ENCODE data around the gene FMN2.

The FMN2 gene

GRCh38 chr1:240114222-240114621, 22.5 kb downstream of the FMN2 start:
- 78 to 80% methylated on average over 1 of the region's 1 CpG for WGBS, 2 experiments (ENCODE audit: insufficient coverage in 2 of 2)
- Histone ChIP-seq H3K4me3 (ENCODE audit: extremely low read depth, insufficient read depth, low read length, poor library complexity, severe bottlenecking) (no peak overlapping the region), H3K27ac (ENCODE audit: low read depth, low read length, severe bottlenecking) (no peak overlapping the region), H3K4me1 (ENCODE audit: control insufficient read depth, insufficient read depth, low read length, poor library complexity, severe bottlenecking) (no peaks in the 10 kb centered on the region), H3K9me3 (ENCODE audit: control insufficient read depth, low read length) (no peaks in the 10 kb centered on the region), H3K36me3 (ENCODE audit: control insufficient read depth, insufficient read depth, low read length) (no peaks in the 10 kb centered on the region)

- 76 to 89% methylated on average over 3 to 5 of the region's 6 CpGs for WGBS, 2 experiments (ENCODE audit: insufficient coverage in 2 of 2)
- Histone ChIP-seq H3K9me3 (ENCODE audit: control insufficient read depth, low read length) (no peaks in the 10 kb centered on the region), H3K4me1 (ENCODE audit: control insufficient read depth, insufficient read depth, low read length, poor library complexity, severe bottlenecking) (no peaks in the 10 kb centered on the region), H3K4me3 (ENCODE audit: extremely low read depth, insufficient read depth, low read length, poor library complexity, severe bottlenecking) (no peak overlapping the region), H3K27ac (ENCODE audit: low read depth, low read length, severe bottlenecking) (no peak overlapping the region), H3K36me3 (ENCODE audit: control insufficient read depth, insufficient read depth, low read length) (no peaks in the 10 kb centered on the region)
These were observed 24.1 kb downstream of the FMN2 start for GRCh38 chr1:240115831-240116230.

DNA sequence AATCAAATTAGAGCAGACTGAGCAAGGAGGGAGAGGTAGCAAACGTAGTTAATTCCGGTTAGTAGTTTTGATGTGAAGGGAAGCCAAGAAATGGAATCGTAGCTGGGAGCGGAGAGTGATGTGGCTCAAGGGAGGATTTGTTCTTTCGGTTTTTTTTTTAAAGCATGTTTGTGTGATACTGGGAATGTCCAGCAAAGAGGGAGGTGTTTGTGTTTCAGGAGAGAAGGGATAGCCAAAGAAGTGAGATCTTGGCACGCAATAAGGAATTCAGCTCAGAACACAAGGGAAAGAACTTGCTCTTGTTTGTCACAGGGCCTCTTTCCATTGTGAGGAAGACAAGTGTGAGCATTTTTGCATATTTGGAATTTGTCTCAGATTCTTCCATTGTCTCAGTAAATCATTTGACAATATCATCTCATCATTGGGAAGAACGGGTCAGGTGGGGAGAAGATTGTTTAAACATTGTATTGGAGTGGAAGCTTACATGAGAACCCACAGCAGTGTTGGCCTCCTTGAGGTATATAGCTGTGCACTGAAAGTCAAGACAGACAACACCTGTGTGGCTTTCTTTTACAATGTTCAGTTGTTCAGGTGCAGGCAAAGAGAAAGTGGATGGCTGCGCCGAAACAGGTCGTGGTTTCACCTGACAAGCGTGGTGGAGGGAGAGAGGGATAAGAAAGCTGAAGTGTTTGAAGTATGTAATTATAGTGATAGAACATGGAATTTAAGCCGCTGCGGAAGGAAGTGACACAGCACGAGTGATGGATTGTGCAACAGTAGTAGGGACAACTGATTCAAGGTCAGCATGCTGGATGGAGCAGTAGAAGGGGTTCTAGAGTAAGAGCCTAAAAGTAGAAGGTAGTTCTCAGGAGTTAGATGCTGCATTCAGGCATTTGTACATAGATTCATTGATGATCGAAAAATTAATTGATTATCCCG, 25.4 kb downstream of the FMN2 start:
- Histone ChIP-seq H3K4me1 (ENCODE audit: control insufficient read depth, insufficient read depth, low read length, poor library complexity, severe bottlenecking) (no peaks in the 10 kb centered on the region), H3K9me3 (ENCODE audit: control insufficient read depth, low read length) (no peaks in the 10 kb centered on the region), H3K4me3 (ENCODE audit: extremely low read depth, insufficient read depth, low read length, poor library complexity, severe bottlenecking) (no peak overlapping the region), H3K27ac (ENCODE audit: low read depth, low read length, severe bottlenecking) (no peak overlapping the region), H3K36me3 (ENCODE audit: control insufficient read depth, insufficient read depth, low read length) (no peaks in the 10 kb centered on the region)
- 93 to 95% methylated on average over 15 of the region's 16 CpGs for WGBS, 2 experiments (ENCODE audit: insufficient coverage in 2 of 2)

DNA sequence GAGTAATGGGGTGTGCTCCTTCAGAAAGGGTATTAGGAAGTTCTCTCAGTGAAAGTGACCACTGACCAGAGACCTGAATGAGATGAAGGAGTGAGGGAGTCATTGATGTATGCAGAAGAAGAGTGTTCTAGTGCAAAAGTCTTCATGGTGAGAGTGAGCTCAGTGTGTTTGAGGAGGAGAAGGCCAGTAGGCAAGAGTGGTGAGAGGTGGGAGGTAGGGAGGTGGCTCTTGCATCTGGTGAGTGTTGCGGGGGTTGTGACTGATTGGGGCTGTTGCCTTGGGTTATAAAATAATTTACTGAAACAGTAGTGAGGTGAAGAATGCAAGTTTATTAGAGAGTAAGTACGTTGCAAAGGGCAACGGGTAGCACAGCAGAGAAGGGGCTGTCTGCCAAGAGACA, 26.2 kb downstream of the FMN2 start:
- 83 to 92% methylated on average over 3 of the region's 3 CpGs for WGBS, 2 experiments (ENCODE audit: insufficient coverage in 2 of 2)
- Histone ChIP-seq H3K36me3 (ENCODE audit: control insufficient read depth, insufficient read depth, low read length) (no peaks in the 10 kb centered on the region), H3K9me3 (ENCODE audit: control insufficient read depth, low read length) (no peaks in the 10 kb centered on the region), H3K4me3 (ENCODE audit: extremely low read depth, insufficient read depth, low read length, poor library complexity, severe bottlenecking) (no peak overlapping the region), H3K27ac (ENCODE audit: low read depth, low read length, severe bottlenecking) (no peak overlapping the region), H3K4me1 (ENCODE audit: control insufficient read depth, insufficient read depth, low read length, poor library complexity, severe bottlenecking) (no peaks in the 10 kb centered on the region)

GRCh38 chr1:240122639-240123613, 31.2 kb downstream of the FMN2 start:
- H3K36me3 ChIP-seq (ENCODE audit: control insufficient read depth, insufficient read depth, low read length): no peaks in the 10 kb centered on the region
- peak overlapping the region; percentile 29 for H3K27ac ChIP-seq (ENCODE audit: low read depth, low read length, severe bottlenecking)
- no peak overlapping the region for H3K4me3 ChIP-seq (ENCODE audit: extremely low read depth, insufficient read depth, low read length, poor library complexity, severe bottlenecking)
- H3K4me1 ChIP-seq (ENCODE audit: control insufficient read depth, insufficient read depth, low read length, poor library complexity, severe bottlenecking): no peaks in the 10 kb centered on the region
- WGBS, 2 experiments (ENCODE audit: insufficient coverage in 2 of 2): 88 to 90% methylated on average over 17 to 18 of the region's 20 CpGs
- H3K9me3 ChIP-seq (ENCODE audit: control insufficient read depth, low read length): no peaks in the 10 kb centered on the region

GRCh38 chr1:240126821-240127220, 35.1 kb downstream of the FMN2 start:
- H3K27ac ChIP-seq (ENCODE audit: low read depth, low read length, severe bottlenecking): no peak overlapping the region
- no peaks in the 10 kb centered on the region for H3K9me3 ChIP-seq (ENCODE audit: control insufficient read depth, low read length)
- no peaks in the 10 kb centered on the region for H3K4me1 ChIP-seq (ENCODE audit: control insufficient read depth, insufficient read depth, low read length, poor library complexity, severe bottlenecking)
- no peak overlapping the region for H3K4me3 ChIP-seq (ENCODE audit: extremely low read depth, insufficient read depth, low read length, poor library complexity, severe bottlenecking)
- WGBS, 2 experiments (ENCODE audit: insufficient coverage in 2 of 2): 85 to 94% methylated on average over 3 of the region's 6 CpGs
- H3K36me3 ChIP-seq (ENCODE audit: control insufficient read depth, insufficient read depth, low read length): no peaks in the 10 kb centered on the region

DNA sequence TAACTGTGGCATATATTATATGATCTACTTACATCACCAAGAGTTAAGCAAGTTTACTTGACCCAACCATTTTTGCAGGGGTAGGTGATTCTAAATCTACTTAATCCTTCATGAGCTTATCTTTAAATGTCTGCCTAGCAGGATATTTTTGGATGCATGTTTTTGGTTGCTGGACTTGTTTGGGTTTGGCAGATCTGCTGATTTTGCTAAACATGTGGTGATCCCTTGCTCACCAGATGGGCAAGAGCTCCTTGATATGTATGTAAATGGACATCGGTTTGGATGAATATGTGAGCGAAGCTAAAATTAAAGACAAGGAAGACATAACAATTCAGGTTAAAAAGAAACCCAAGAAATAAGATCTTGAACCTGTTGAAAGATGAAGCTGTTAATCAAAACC, 36.7 kb downstream of the FMN2 start:
- no peaks in the 10 kb centered on the region for H3K4me1 ChIP-seq (ENCODE audit: control insufficient read depth, insufficient read depth, low read length, poor library complexity, severe bottlenecking)
- no peak overlapping the region for H3K4me3 ChIP-seq (ENCODE audit: extremely low read depth, insufficient read depth, low read length, poor library complexity, severe bottlenecking)
- no peaks in the 10 kb centered on the region for H3K9me3 ChIP-seq (ENCODE audit: control insufficient read depth, low read length)
- H3K36me3 ChIP-seq (ENCODE audit: control insufficient read depth, insufficient read depth, low read length): no peaks in the 10 kb centered on the region
- WGBS, 2 experiments (ENCODE audit: insufficient coverage in 2 of 2): no CpG with 5 or more reads among the region's 2 CpGs
- H3K27ac ChIP-seq (ENCODE audit: low read depth, low read length, severe bottlenecking): no peak overlapping the region

DNA sequence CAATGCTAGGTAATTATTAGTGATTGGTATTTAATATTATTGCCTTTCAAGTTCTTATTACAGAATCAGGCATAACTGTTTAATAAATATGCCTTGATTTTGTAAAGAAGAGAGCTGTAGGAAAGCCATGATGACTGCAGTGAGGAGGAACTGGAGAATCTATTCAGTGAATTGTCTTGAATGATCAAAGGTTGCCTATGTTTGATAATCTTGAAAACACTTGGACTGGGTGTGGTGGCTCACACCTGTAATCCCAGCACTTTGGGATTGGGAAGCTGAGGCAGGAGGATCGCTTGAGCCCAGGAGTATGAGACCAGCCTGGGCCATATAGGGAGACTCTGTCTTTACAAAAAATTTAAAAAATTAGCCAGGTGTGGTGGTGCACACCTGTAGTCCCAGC, 42.4 kb downstream of the FMN2 start:
- H3K4me3 ChIP-seq (ENCODE audit: extremely low read depth, insufficient read depth, low read length, poor library complexity, severe bottlenecking): no peak overlapping the region
- H3K36me3 ChIP-seq (ENCODE audit: control insufficient read depth, insufficient read depth, low read length): no peaks in the 10 kb centered on the region
- WGBS, 2 experiments (ENCODE audit: insufficient coverage in 2 of 2): 88 to 100% methylated on average over 1 of the region's 1 CpG

GRCh38 chr1:240134596-240134995, 42.9 kb downstream of the FMN2 start:
- no peaks in the 10 kb centered on the region for H3K9me3 ChIP-seq (ENCODE audit: control insufficient read depth, low read length)
- no peak overlapping the region for H3K4me3 ChIP-seq (ENCODE audit: extremely low read depth, insufficient read depth, low read length, poor library complexity, severe bottlenecking)
- H3K36me3 ChIP-seq (ENCODE audit: control insufficient read depth, insufficient read depth, low read length): no peaks in the 10 kb centered on the region
- WGBS, 2 experiments (ENCODE audit: insufficient coverage in 2 of 2): 92 to 93% methylated on average over 2 of the region's 2 CpGs
- no peaks in the 10 kb centered on the region for H3K4me1 ChIP-seq (ENCODE audit: control insufficient read depth, insufficient read depth, low read length, poor library complexity, severe bottlenecking)
- H3K27ac ChIP-seq (ENCODE audit: low read depth, low read length, severe bottlenecking): no peak overlapping the region

More for the DNA sequence above, 42.4 kb downstream of the FMN2 start:
- no peak overlapping the region for H3K27ac ChIP-seq (ENCODE audit: low read depth, low read length, severe bottlenecking)
- no peaks in the 10 kb centered on the region for H3K9me3 ChIP-seq (ENCODE audit: control insufficient read depth, low read length)
- no peaks in the 10 kb centered on the region for H3K4me1 ChIP-seq (ENCODE audit: control insufficient read depth, insufficient read depth, low read length, poor library complexity, severe bottlenecking)

- no peak overlapping the region for H3K27ac ChIP-seq (ENCODE audit: low read depth, low read length, severe bottlenecking)
- no CpG with 5 or more reads among the region's 3 CpGs for WGBS, 2 experiments (ENCODE audit: insufficient coverage in 2 of 2)
- H3K4me3 ChIP-seq (ENCODE audit: extremely low read depth, insufficient read depth, low read length, poor library complexity, severe bottlenecking): no peak overlapping the region
- H3K36me3 ChIP-seq (ENCODE audit: control insufficient read depth, insufficient read depth, low read length): no peaks in the 10 kb centered on the region
- no peaks in the 10 kb centered on the region for H3K9me3 ChIP-seq (ENCODE audit: control insufficient read depth, low read length)
- H3K4me1 ChIP-seq (ENCODE audit: control insufficient read depth, insufficient read depth, low read length, poor library complexity, severe bottlenecking): no peaks in the 10 kb centered on the region
These were observed 44.7 kb downstream of the FMN2 start for GRCh38 chr1:240136402-240136801.

Measured in mesodermal cell (in vitro differentiated cells).